ENCODE data around the gene HDGF. TPM values are rescaled to one million over a fixed set of nuclear protein-coding genes. Genes with fewer than 3 reads are reported as not detected.

The HDGF gene
- total RNA-seq, 4 donors from 2014 or later: 41.2 to 150 (median 73.7) TPM

- TF ChIP-seq POLR2A (IDR thresholded peaks at IDR 0.05) (no peak), CTCF (IDR thresholded peaks at IDR 0.05) (no peak)
- DNase-seq: no peak
- Histone ChIP-seq H3K9me3 (no peaks in the 10 kb centered on the region), H3K27me3 (no peaks in the 10 kb centered on the region), H3K4me3 (no peak overlapping the region), H3K4me1 (peaks cover 0 to 5% of the 10 kb centered on the region in 2 donors), H3K27ac (no peak overlapping the region), H3K36me3 (no peaks in the 10 kb centered on the region)
- intact Hi-C loops (cut with DNase I; ENCODE audit: low total_unique reads): no loop called here
Observed at GRCh38 chr1:156794506-156795373, 43.3 kb upstream of the HDGF start.

GRCh38 chr1:156789621-156790318 is 38.3 kb upstream of the HDGF start:
- DNase-seq: no peak
- no peak overlapping the region for H3K4me3 ChIP-seq
- no peaks in the 10 kb centered on the region for H3K27me3 ChIP-seq
- no peaks in the 10 kb centered on the region for H3K4me1 ChIP-seq
- no peaks in the 10 kb centered on the region for H3K36me3 ChIP-seq
- TF ChIP-seq CTCF (IDR thresholded peaks at IDR 0.05) (no peak), POLR2A (IDR thresholded peaks at IDR 0.05) (no peak)
- H3K9me3 ChIP-seq: no peaks in the 10 kb centered on the region
- intact Hi-C loops (cut with DNase I; ENCODE audit: low total_unique reads): no loop called here
- H3K27ac ChIP-seq: no peak overlapping the region

GRCh38 chr1:156788136-156788535 is 36.7 kb upstream of the HDGF start:
- no peaks in the 10 kb centered on the region for H3K27me3 ChIP-seq
- DNase-seq: no peak
- intact Hi-C loops (cut with DNase I; ENCODE audit: low total_unique reads): no loop called here
- H3K4me1 ChIP-seq: no peaks in the 10 kb centered on the region
- TF ChIP-seq CTCF (IDR thresholded peaks at IDR 0.05): no peak
- no peak for TF ChIP-seq POLR2A (IDR thresholded peaks at IDR 0.05)
- no peak overlapping the region for H3K4me3 ChIP-seq
- no peaks in the 10 kb centered on the region for H3K36me3 ChIP-seq
- H3K9me3 ChIP-seq: no peaks in the 10 kb centered on the region
- H3K27ac ChIP-seq: no peak overlapping the region

GRCh38 chr1:156786640-156787039 is 35.2 kb upstream of the HDGF start:
- no peak for TF ChIP-seq CTCF (IDR thresholded peaks at IDR 0.05)
- H3K36me3 ChIP-seq: no peaks in the 10 kb centered on the region
- intact Hi-C loops (cut with DNase I; ENCODE audit: low total_unique reads): no loop called here

GRCh38 chr1:156785458-156785857 is 34.0 kb upstream of the HDGF start:
- Histone ChIP-seq H3K27me3 (no peaks in the 10 kb centered on the region), H3K27ac (no peak overlapping the region), H3K4me3 (no peak overlapping the region), H3K36me3 (no peaks in the 10 kb centered on the region), H3K9me3 (no peaks in the 10 kb centered on the region), H3K4me1 (no peaks in the 10 kb centered on the region)
- TF ChIP-seq POLR2A (IDR thresholded peaks at IDR 0.05) (no peak), CTCF (IDR thresholded peaks at IDR 0.05) (no peak)
- intact Hi-C loops (cut with DNase I; ENCODE audit: low total_unique reads): no loop called here
- no peak for DNase-seq

More at GRCh38 chr1:156786640-156787039, 35.2 kb upstream of the HDGF start:
- DNase-seq: no peak
- Histone ChIP-seq H3K9me3 (no peaks in the 10 kb centered on the region), H3K4me1 (no peaks in the 10 kb centered on the region), H3K27ac (no peak overlapping the region), H3K4me3 (no peak overlapping the region), H3K27me3 (no peaks in the 10 kb centered on the region)
